Ovary (tissue), 10 donors: ENCODE data around the gene PCNT. TPM values are rescaled to one million over a fixed set of nuclear protein-coding genes. Genes with fewer than 3 reads are reported as not detected.

Experiments used
- DNase-seq, 5 donors: peaks; one replicate each; pipeline ENCODE4 v3.0.0-alpha.2; 2019 to 2020
- H3K27ac ChIP-seq, 2 donors: fragments of 200-600 bp; one replicate each; pipeline versions ENCODE4 v1.5.1 to v1.8.0; 2019 to 2022
- H3K27me3 ChIP-seq: fragments of 200-600 bp; one replicate; pipeline ENCODE4 v1.8.0; 2022
- H3K36me3 ChIP-seq: fragments of 200-600 bp; sonication (generic); one replicate; pipeline ENCODE4 v1.5.1; 2019
- H3K4me1 ChIP-seq: one replicate; pipeline ENCODE4 v1.8.1; 2013; ENCODE audit warnings: mild to moderate bottlenecking, moderate library complexity; ENCODE audit not compliant: insufficient read depth
- H3K4me3 ChIP-seq: fragments of 200-600 bp; sonication (generic); one replicate; pipeline ENCODE4 v1.5.1; 2017
- H3K9me3 ChIP-seq, 2 donors: fragments of 200-600 bp in 1 of 2; sonication (generic) in 1 of 2; one replicate each; pipeline versions ENCODE4 v1.5.1 to v1.8.1; 2013 to 2019; ENCODE audit warnings: mild to moderate bottlenecking in 1 of 2, moderate library complexity in 1 of 2
- EP300 ChIP-seq: sonication (generic); formaldehyde crosslinking; IDR thresholded peaks from one replicate; pipeline ENCODE4 v1.6.1; 2017; ENCODE audit warnings: antibody characterized with exemption
- POLR2A ChIP-seq: fragments of 450-650 bp; IDR thresholded peaks from one replicate; pipeline ENCODE4 v1.6.1; 2017; ENCODE audit warnings: antibody characterized with exemption, mild to moderate bottlenecking, moderate library complexity
- WGBS, 3 donors: extraction: QIAGEN DNeasy Blood & Tissue Kit in 1 of 3; methylation state at CpG; one replicate each; pipeline versions ENCODE4 v1.1.5 to v1.1.7; 2013 to 2017; 5-methylcytosine and 5-hydroxymethylcytosine counted together
- intact Hi-C, 4 donors: fragments of 100-400 bp; cut with DNase I; formaldehyde crosslinking; loops; one replicate each; pipeline versions ENCODE4 v1.11.0 to v1.15.1; 2022 to 2023
- long read RNA-seq, 3 donors: library from polyadenylated mRNA in 2 of 3; unstranded in 2 of 3; transcript quantifications; one replicate each; pipeline ENCODE4 v2.0.0 and lab custom pipeline, GENCODE V29; 2021 to 2026
- polyA plus RNA-seq, 2 donors: library from polyadenylated mRNA; stranded (reverse); fragments of 200-250 nt in 1 of 2; fragments of 350-450 nt in 1 of 2; fragmentation: Illumina TruSeq in 1 of 2; extraction: RNeasy Lipid Tissue Mini Kit (QIAGEN cat#74804) in 1 of 2; gene quantifications; one replicate each; pipeline ENCODE4 v1.2.3, GENCODE V29; 2013 to 2014
- total RNA-seq, 7 donors: library from RNA; depleted of rRNA in 2 of 7; stranded (reverse); fragments of >200 nt in 2 of 7; fragmentation: NEBNext Ultra II Directional in 3 of 7; extraction: Animal tissue kit (Norgen Biotek cat#: 25700) in 3 of 7; gene quantifications; one replicate each; pipeline versions ENCODE4 v1.1.0 to v1.2.4, GENCODE V29; 2016 to 2023
- TF ChIP-seq, protein P1 (sequence below), 3 donors: fragments of 450-650 bp in 2 of 3; fragments of 200-600 bp in 1 of 3; IDR thresholded peaks; one replicate each; pipeline versions ENCODE4 v1.5.1 to v1.8.0; 2016 to 2022; ENCODE audit warnings: antibody characterized with exemption in 3 of 3, mild to moderate bottlenecking in 1 of 3
- donor health status: DM: no; HTN: no; CAD: no; lungs with moderate emphysema.
- donor health status: DM: no; HTN: no; CAD: no.
- donor health status: Bipolar disorder and iron deficiency.
- donor health status: DM: yes; HTN: yes; CAD: no.
- donor health status: DM: no; HTN: no; CAD: no.
- donor health status: DM: yes; HTN: yes; CAD: no.

Gene PCNT, protein sequence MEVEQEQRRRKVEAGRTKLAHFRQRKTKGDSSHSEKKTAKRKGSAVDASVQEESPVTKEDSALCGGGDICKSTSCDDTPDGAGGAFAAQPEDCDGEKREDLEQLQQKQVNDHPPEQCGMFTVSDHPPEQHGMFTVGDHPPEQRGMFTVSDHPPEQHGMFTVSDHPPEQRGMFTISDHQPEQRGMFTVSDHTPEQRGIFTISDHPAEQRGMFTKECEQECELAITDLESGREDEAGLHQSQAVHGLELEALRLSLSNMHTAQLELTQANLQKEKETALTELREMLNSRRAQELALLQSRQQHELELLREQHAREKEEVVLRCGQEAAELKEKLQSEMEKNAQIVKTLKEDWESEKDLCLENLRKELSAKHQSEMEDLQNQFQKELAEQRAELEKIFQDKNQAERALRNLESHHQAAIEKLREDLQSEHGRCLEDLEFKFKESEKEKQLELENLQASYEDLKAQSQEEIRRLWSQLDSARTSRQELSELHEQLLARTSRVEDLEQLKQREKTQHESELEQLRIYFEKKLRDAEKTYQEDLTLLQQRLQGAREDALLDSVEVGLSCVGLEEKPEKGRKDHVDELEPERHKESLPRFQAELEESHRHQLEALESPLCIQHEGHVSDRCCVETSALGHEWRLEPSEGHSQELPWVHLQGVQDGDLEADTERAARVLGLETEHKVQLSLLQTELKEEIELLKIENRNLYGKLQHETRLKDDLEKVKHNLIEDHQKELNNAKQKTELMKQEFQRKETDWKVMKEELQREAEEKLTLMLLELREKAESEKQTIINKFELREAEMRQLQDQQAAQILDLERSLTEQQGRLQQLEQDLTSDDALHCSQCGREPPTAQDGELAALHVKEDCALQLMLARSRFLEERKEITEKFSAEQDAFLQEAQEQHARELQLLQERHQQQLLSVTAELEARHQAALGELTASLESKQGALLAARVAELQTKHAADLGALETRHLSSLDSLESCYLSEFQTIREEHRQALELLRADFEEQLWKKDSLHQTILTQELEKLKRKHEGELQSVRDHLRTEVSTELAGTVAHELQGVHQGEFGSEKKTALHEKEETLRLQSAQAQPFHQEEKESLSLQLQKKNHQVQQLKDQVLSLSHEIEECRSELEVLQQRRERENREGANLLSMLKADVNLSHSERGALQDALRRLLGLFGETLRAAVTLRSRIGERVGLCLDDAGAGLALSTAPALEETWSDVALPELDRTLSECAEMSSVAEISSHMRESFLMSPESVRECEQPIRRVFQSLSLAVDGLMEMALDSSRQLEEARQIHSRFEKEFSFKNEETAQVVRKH (N-terminal part only)
- 10 to 100 TPM; 14.7 to 28.2 (median 24.0) TPM for total RNA-seq
- 10 to 100 TPM; 11.1 to 11.4 TPM for polyA plus RNA-seq
- long read RNA-seq, donor 1, partial matches to known transcripts = 147 of 177 reads
- long read RNA-seq, donor 1, other reads (novel, unspliced or antisense) = 30 of 177 reads
- long read RNA-seq, donor 2, partial matches to known transcripts = 28 of 28 reads
- long read RNA-seq, donor 2, other reads (novel, unspliced or antisense) = 0 of 28 reads
- long read RNA-seq, donor 3, full-length matches to known transcripts = 1 of 26 reads
- long read RNA-seq, donor 3, partial matches to known transcripts = 16 of 26 reads
- long read RNA-seq, donor 3, other reads (novel, unspliced or antisense) = 9 of 26 reads

- Histone ChIP-seq H3K4me3 (peak within 1 kb of the TSS; percentile 83), H3K36me3 (no peaks in the 10 kb centered on the region), H3K27me3 (no peaks in the 10 kb centered on the region), H3K27ac (peak within 1 kb of the TSS; percentile 47 to 84), H3K4me1 (peaks cover 11% of the 10 kb centered on the region), H3K9me3 (no peaks in the 10 kb centered on the region)
- intact Hi-C loops = no loop called here
- TF ChIP-seq, protein P1, sequence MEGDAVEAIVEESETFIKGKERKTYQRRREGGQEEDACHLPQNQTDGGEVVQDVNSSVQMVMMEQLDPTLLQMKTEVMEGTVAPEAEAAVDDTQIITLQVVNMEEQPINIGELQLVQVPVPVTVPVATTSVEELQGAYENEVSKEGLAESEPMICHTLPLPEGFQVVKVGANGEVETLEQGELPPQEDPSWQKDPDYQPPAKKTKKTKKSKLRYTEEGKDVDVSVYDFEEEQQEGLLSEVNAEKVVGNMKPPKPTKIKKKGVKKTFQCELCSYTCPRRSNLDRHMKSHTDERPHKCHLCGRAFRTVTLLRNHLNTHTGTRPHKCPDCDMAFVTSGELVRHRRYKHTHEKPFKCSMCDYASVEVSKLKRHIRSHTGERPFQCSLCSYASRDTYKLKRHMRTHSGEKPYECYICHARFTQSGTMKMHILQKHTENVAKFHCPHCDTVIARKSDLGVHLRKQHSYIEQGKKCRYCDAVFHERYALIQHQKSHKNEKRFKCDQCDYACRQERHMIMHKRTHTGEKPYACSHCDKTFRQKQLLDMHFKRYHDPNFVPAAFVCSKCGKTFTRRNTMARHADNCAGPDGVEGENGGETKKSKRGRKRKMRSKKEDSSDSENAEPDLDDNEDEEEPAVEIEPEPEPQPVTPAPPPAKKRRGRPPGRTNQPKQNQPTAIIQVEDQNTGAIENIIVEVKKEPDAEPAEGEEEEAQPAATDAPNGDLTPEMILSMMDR (IDR thresholded peaks at IDR 0.05) = peak in 1 of 3 donors; percentile 13
- TF ChIP-seq EP300 = peak; percentile 18
- TF ChIP-seq POLR2A = no peak
- peak; percentile 97 to 99 (median 98) for DNase-seq
- WGBS, 3 donors = 0 to 1% (median 1%) methylated on average over 65 to 76 of the region's 76 CpGs
Observed at GRCh38 chr21:46323710-46324389, at the start of gene PCNT, which contains the start of gene C21orf58. Gene PCNT, plus strand, starts transcription at chr21:46324156. Its CDS starts 73 bp downstream, at chr21:46324229. Gene C21orf58, minus strand, starts transcription at chr21:46323870. Its CDS starts 1,132 bp downstream, at chr21:46322738.

GRCh38 chr21:46274797-46275390, 49.1 kb upstream of the PCNT start:
- H3K27me3 ChIP-seq = no peaks in the 10 kb centered on the region
- H3K9me3 ChIP-seq = no peaks in the 10 kb centered on the region
- H3K36me3 ChIP-seq = peaks cover 2% of the 10 kb centered on the region
- H3K27ac ChIP-seq = no peak overlapping the region
- H3K4me3 ChIP-seq = no peak overlapping the region
- intact Hi-C loops = no loop called here
- TF ChIP-seq, protein P1 (IDR thresholded peaks at IDR 0.05) = no peak
- TF ChIP-seq EP300 (no peak), POLR2A (no peak)
- H3K4me1 ChIP-seq = no peaks in the 10 kb centered on the region
- WGBS, 3 donors = 89 to 93% (median 90%) methylated on average over 11 of the region's 11 CpGs
- no peak for DNase-seq

GRCh38 chr21:46284077-46284644, 39.8 kb upstream of the PCNT start:
- intact Hi-C loops = loop anchor here in 1 of 4 donors (5.0 to 10.0 kb wide), 2 partner anchors 59 to 132 kb away; partner anchors contain the start of gene LSS
- peaks cover 17% of the 10 kb centered on the region for H3K4me1 ChIP-seq
- DNase-seq = no peak
- no peak for TF ChIP-seq EP300
- no peak for TF ChIP-seq POLR2A
- TF ChIP-seq, protein P1 (IDR thresholded peaks at IDR 0.05) = no peak
- no peaks in the 10 kb centered on the region for H3K27me3 ChIP-seq
- no peaks in the 10 kb centered on the region for H3K9me3 ChIP-seq
- H3K27ac ChIP-seq = no peak overlapping the region
- H3K36me3 ChIP-seq = no peaks in the 10 kb centered on the region
- H3K4me3 ChIP-seq = no peak overlapping the region
- WGBS, 3 donors = 73 to 85% (median 78%) methylated on average over 15 of the region's 15 CpGs
